GM15510 (cell line): ENCODE data around the gene THSD7B.

Experiments used
- POLR2A ChIP-seq: IDR thresholded peaks from 3 replicates; pipeline ENCODE4 v1.6.1; 2011; ENCODE audit warnings: borderline replicate concordance; ENCODE audit not compliant: insufficient read length; ENCODE audit errors: extremely low read depth

THSD7B gene

DNA sequence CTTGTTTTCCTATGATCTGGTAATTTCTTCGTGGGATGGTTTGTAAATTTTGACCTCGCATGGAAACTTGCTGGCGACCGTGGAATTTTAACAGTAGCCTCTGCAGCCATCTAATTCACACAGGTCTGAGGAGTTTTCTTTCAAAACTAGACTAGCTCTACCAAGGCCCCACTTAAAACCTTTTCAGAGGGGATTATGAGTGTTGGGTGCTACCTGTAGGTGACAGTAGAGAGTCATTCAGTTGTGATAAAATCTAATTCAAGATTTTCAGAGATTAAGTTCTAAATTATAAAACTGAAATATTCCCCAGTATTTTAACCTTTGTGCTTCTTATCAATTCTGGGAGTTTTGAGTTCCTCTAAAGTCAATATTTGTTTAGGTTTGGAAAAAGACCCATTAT is 31.0 kb downstream of the THSD7B start:
- TF ChIP-seq POLR2A: no peak

DNA sequence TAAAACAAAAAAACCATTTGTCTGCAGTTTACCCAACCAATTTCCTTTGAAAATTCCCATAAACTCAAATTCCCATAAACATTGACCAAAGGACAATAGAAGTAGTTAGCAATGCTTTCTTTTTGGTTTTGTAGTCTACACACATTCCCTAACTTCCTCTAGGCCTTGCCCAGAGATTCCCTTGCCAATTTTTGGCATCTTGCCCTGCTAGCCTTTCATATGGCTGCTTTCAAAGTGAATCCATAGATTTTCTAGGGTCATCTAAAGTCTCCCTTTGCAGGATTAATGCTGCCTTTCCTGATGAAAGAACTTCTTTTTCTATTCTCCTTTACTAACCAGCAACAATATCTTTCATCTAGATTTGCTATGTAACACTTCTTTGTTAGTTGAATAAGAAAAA is 33.4 kb downstream of the THSD7B start:
- TF ChIP-seq POLR2A: no peak

DNA sequence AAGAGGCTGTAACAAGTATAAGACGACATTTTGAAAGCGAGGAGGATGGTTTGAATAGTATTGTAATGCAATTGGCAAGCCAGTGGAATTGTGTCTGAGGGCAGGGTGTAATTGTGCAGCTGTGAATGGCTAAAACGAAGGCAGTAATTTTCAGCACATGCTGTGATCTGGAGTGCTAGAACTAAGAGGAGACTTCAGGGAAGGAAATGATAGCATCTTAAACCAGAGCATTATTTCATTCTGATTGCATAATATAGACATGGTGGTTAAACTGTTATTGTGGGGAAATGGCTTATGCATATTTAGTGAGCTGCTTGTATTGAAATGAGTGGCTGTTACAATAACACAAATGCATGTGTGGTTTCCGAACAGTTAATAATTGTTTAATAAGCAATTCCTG is 36.3 kb downstream of the THSD7B start:
- TF ChIP-seq POLR2A: no peak

DNA sequence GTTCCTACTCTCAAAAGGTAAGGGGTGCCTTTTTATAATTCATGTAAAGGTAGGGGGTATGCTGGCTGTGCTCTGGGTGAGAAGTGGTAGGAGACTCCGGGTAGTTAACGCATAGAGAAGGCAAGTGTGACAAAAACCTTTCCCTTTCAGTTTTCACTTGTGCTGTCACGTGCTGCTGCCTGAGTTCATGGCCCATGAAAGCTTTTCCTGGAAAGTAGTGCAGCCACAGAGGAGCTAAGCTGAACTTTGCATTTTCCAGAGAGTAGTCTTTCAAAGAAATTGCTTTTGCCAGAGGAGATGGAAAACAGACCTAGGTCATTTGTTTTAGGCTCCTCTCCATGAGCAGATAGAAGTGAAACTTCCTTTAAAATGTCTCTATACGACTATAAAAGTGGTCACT is 44.7 kb downstream of the THSD7B start:
- no peak for TF ChIP-seq POLR2A

DNA sequence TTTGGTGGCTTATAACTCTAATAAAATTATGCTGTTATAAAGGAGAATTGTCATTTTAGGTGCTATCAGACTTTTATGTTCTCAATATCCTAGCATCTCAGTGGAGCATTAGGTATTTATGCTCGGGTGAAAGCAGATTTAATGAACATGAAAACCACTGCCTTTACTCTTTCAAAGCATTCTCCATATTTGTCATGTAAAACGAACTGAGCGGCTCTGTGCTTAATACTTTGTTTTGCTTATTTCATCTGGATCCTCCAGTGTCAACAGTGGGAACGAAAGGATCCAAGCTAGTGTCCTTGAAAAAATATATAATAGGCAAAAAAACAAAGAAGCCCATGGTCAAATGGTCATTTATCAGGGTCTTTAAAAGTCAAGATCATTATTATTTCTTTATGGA is 53.5 kb downstream of the THSD7B start:
- no peak for TF ChIP-seq POLR2A

DNA sequence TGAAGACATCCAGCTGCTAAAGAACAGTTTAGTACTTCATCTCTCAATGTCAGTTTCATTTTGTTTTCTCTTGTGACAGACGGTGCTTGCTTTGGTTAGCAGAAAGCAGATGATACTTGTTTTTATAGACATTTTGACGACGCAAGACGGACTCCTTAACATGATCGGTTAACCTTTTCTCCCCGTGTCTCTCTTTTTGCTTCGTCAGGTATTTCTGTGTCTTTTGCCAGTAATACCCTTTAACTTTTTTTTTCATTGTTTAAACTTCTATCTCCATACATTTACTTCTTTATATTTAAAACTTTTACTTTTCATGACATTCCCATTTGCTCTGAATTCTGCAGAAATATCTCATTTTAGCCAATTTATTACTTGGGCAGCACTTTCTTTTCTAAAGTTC is 57.9 kb downstream of the THSD7B start:
- no peak for TF ChIP-seq POLR2A

DNA sequence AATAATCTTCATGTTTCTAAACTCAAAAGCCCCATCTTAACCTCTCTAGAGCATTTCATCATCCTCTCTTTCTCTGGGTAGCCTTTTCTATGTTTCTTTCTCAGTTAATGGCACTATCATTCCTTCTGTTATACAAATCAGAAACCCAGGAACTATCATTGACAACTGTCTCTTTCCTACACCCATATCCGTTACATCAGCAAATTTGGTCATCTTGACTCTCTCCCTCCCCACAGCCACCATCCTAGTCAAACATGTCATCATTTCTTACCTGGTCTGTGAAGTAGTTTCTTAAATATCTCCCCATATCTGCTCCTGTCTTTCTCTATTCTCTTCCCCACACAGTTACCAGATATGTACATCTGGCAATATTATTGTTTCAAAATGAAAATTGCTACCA is 62.8 kb downstream of the THSD7B start:
- TF ChIP-seq POLR2A: no peak

DNA sequence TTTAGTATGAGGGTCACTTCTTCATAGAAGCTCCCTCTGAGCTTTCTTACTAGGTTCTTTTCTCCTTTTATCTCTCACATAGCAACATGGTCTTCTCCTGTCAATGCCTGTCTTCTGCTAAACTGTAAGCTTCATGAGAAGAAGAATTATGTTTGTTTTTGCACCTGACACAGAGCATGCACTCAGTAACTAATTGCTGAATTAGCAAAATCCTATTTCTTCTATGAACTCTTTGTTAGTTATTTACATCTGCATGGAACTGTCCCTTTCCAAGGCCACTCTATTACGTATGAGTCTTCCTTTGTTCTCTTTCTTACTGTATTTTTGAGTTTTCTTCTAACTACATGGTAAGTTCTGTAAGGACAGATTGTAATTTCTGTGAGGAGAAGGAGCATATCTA is 63.4 kb downstream of the THSD7B start:
- TF ChIP-seq POLR2A: no peak

DNA sequence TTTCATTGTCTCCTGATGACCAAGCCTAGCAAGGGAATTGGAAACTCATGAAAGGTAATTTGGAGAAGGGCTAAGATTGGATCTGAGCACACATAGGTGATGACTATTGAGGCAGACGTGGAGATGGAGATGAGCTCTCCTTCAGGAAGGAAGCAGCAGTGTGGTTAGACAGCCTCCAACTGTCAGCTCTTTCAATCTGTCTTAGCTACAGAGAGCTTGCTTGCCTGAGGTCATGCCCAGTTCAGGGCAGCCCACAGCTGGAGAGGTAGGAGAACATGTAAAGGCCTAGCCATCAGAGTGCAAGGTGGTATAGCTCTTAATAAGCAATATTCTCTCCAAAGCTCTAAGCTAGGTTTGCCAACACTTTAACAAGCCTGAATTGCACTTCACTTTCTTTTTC is 79.2 kb downstream of the THSD7B start:
- no peak for TF ChIP-seq POLR2A

DNA sequence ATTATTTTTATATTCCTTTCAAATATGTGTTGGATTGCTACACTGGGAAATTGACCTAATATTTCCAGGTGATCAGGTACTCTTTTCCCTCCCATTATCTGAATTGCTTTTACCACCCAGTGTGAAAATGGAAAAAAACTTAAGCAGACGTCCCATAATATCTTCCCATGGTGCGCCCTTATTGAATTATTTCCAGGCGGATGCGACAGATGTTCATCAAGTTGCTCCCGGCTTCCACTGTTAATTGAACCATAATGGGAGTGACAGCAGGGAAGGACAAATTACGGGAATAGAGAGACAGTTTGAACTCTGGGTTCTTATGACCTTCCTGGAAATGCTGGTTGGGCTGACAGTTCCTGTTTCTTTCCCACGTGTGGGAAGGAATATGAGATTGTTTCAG is 93.3 kb downstream of the THSD7B start:
- TF ChIP-seq POLR2A: no peak

DNA sequence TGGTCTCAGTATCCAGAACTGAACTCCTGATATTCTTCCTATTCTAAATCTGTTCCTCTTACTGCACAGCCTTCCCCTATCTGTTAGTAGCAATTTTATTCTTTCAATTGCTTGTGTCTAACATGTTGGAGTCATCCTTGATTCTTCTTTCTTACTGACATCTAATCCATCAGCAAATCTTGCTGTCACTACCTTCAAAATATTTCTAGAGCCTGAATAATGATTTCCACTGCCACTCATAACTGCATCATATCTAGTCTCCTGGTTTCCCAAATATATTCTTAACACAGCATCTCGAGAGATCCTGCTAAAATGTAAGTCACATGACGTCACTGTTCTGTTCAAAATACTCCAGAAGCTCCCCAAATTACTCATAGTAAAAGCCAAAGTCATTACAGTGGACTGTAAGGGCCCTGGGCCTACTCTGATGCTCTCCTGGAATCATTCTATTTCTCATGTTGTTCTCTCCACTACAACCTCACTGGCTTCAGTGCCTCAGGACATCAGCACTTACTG is 95.2 kb downstream of the THSD7B start:
- no peak for TF ChIP-seq POLR2A

DNA sequence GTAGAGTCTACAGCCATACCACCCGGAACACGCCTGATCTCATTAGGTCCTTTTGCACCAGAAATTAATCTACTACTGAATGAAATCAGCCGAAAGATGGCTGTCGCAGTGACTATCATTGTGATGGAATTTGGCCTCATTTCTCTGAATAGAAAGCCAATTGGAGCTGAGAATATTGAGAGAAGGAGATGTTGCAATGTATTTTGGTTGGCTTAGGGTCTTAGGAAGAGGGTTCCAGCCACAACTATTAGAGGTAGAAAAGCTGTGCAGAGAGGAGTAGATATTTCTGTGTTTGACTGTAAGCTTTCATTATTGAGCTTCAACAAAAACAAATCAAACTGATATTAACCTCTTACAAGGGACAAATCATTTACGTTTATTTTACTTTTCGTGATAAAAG is 98.1 kb downstream of the THSD7B start:
- TF ChIP-seq POLR2A: no peak

DNA sequence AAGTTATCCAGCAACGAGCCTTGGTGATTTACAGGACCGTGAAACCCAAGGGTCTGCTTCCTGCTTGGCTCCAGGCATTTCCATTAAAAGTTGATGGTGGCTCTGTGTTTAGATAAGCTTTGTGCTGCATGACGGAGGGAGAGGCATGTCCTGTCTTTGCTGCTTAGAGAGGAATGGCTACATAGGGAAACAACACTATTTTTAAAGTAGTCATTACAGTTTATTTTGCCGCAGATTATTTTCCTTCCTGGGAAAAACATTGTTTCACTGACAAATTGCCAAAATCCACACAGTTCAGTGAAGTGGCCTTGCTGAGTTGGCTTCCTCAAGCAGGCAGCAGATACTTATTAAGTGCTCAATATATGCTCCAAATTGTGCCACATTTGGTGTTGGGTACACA is 98.5 kb downstream of the THSD7B start:
- TF ChIP-seq POLR2A: no peak

DNA sequence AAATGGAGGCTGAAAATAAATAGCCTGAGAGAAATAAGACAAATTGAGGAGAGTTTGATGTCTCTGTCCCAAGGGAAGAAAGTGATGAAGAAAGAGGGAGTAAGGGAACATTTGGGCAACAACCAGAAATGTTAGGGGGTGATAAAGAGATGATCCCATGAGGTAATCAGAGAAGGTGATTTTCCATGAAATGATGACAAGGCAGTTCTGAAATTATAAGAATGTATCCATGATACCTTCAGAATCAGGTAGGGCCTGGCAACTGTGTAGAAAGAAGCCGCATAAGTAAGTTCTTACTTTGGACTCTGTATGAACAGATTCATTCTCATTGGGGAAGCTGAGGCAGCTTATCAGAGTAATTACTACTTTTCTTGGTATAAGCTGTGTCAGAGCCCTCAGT is 106.1 kb downstream of the THSD7B start:
- no peak for TF ChIP-seq POLR2A

DNA sequence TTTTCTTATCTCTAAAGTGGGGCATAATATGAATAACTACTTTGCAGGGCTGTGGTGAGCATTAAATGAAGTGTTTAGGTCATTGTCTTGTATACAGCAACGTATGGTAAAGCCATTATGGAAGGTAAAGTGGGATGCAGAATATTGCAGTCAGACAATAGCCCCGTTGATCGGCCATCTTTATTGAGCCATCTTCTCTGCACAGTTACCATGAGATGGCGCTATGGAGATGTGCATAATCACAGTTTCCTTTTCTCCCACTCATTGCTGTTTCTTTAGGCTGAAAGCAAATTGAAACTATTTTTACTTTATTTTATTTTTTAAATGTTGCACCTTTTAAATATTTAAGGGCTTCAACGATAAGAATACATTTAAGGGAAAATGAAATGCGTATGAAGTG is 108.9 kb downstream of the THSD7B start:
- no peak for TF ChIP-seq POLR2A

DNA sequence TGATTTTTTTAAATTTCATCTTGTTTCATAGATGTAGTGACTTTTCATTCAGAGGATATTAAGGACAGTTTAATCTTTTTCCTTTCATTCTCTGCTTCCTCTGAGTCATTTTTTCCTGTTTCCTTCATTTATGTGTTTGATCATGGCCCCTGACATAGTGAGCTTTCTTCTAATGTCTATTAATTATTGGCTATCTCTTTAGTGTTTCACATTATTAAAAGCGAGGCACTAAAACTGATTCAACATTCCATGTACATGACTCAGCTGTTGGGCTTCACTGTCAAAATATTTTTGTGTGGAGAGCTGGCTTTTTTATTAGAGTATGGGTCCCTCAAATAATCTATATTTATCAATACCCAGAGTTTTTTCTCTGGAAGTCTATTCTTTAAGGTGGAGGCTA is 125.8 kb downstream of the THSD7B start:
- no peak for TF ChIP-seq POLR2A

DNA sequence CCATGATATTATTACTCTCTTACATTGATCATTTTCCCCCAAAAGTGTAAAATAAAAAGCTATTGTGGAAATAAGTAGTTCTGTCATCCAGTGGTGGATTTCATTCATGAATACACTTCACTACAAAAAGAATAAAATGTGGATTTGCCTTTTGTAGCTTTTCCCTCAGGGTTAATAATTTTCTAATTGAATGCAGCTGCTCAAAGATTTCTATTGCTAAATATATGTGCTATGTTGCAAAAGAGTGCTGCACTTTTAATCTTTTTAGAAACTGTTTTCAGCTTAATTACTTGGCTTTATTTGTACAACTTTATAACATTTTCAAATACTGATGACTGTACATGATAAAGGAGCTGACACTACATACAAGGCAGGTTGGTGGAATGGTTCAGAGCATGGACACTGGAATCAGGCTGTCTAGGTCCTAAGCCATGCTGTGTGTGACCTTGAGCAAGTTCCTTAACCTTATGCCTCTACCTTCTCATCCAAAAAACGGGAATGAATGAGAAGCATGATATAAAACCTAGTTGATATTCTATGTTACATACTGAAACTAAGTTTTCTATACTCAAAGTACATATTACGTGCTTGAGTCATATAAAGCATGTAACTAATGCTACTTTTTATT is 128.8 kb downstream of the THSD7B start:
- no peak for TF ChIP-seq POLR2A
